Spleen (tissue), 11 donors: Measurements from ENCODE around the gene PAN2. TPM values are rescaled to one million over a fixed set of nuclear protein-coding genes. Genes with fewer than 3 reads are reported as not detected.

Experiments used
- DNase-seq: peaks from one replicate; pipeline ENCODE4 v3.0.0-alpha.2; 2020
- H3K27ac ChIP-seq, 8 donors: fragments of 200-600 bp; sonication (generic) in 7 of 8; 1 replicate in 4 of 8; 2 replicates in 4 of 8; pipeline versions ENCODE4 v1.5.0 to v1.8.0; 2016 to 2021; ENCODE audit warnings: inconsistent platforms in 4 of 8, mild to moderate bottlenecking in 4 of 8, moderate library complexity in 1 of 8
- H3K27me3 ChIP-seq, 7 donors: fragments of 200-600 bp; sonication (generic) in 6 of 7; replicated peaks in 1 of 7; 1 replicate in 4 of 7; 2 replicates in 3 of 7; pipeline versions ENCODE4 v1.5.0 to v1.8.0; 2016 to 2021; ENCODE audit warnings: inconsistent platforms in 3 of 7, mild to moderate bottlenecking in 1 of 7
- H3K36me3 ChIP-seq, 6 donors: fragments of 200-600 bp; sonication (generic) in 5 of 6; 1 replicate in 4 of 6; 2 replicates in 2 of 6; pipeline versions ENCODE4 v1.5.0 to v1.8.0; 2016 to 2021; ENCODE audit warnings: inconsistent platforms in 2 of 6
- H3K4me1 ChIP-seq, 6 donors: fragments of 200-600 bp; sonication (generic) in 5 of 6; 1 replicate in 3 of 6; 2 replicates in 3 of 6; pipeline versions ENCODE4 v1.5.0 to v1.8.0; 2016 to 2021; ENCODE audit warnings: inconsistent platforms in 3 of 6
- H3K4me3 ChIP-seq, 8 donors: fragments of 200-600 bp; sonication (generic) in 7 of 8; 1 replicate in 4 of 8; 2 replicates in 4 of 8; pipeline versions ENCODE4 v1.5.0 to v1.8.0; 2016 to 2021; ENCODE audit warnings: inconsistent platforms in 4 of 8, mild to moderate bottlenecking in 4 of 8, moderate library complexity in 2 of 8
- H3K9me3 ChIP-seq, 8 donors: fragments of 200-600 bp; sonication (generic) in 7 of 8; 1 replicate in 4 of 8; 2 replicates in 4 of 8; pipeline versions ENCODE4 v1.5.0 to v1.8.0; 2016 to 2021; ENCODE audit warnings: inconsistent platforms in 4 of 8
- POLR2A ChIP-seq, 3 donors: fragments of 450-650 bp; IDR thresholded peaks; one replicate each; pipeline ENCODE4 v1.5.1; 2017; ENCODE audit warnings: antibody characterized with exemption in 3 of 3, mild to moderate bottlenecking in 1 of 3
- POLR2AphosphoS5 ChIP-seq, 3 donors: sonication (generic); formaldehyde crosslinking; IDR thresholded peaks; one replicate each; pipeline ENCODE4 v1.5.1; 2017; ENCODE audit warnings: antibody characterized with exemption in 3 of 3
- WGBS, 5 donors: extraction: QIAGEN DNeasy Blood & Tissue Kit in 3 of 5; methylation state at CpG; one replicate each; pipeline versions ENCODE4 v1.1.5 to v1.1.7; 2013 to 2018; 5-methylcytosine and 5-hydroxymethylcytosine counted together
- intact Hi-C: fragments of 100-400 bp; cut with DNase I; formaldehyde crosslinking; loops from one replicate; pipeline ENCODE4 v1.15.0; 2023; ENCODE audit warnings: low total_unique reads
- polyA plus RNA-seq, 3 donors: library from polyadenylated mRNA; stranded (reverse); fragments of 200-250 nt; gene quantifications; one replicate each; pipeline ENCODE4 v1.2.1, GENCODE V29; 2013
- total RNA-seq, 7 donors: library from RNA; depleted of rRNA in 3 of 7; stranded (reverse); fragments of >200 nt in 3 of 7; fragmentation: NEBNext Ultra II Directional in 4 of 7; extraction: Animal tissue kit (Norgen Biotek cat#: 25700) in 4 of 7; gene quantifications; one replicate each; pipeline versions ENCODE4 v1.1.0 to v1.2.1, GENCODE V29; 2016 to 2021
- TF ChIP-seq, protein P1 (sequence below), 11 experiments: fragments of 200-600 bp in 7 of 11; fragments of 450-650 bp in 4 of 11; sonication (generic) in 4 of 11; IDR thresholded peaks in 8 of 11; conservative IDR thresholded peaks in 3 of 11; 1 replicate in 7 of 11; 2 replicates in 4 of 11; pipeline versions ENCODE4 v1.4.0 to v1.8.0; 2016 to 2021; ENCODE audit warnings: antibody characterized with exemption in 11 of 11, inconsistent platforms in 4 of 11, mild to moderate bottlenecking in 1 of 11
- donor health status: healthy with polysubstance abuse.
- donor health status: DM: no; HTN: no; CAD: no; lungs with moderate emphysema.
- donor health status: DM: no; HTN: no; CAD: no.
- donor health status: Bipolar disorder and iron deficiency.
- donor health status: healthy.
- donor health status: DM: no; HTN: no; CAD: no.
- donor health status: DM: yes; HTN: yes; CAD: no.

Gene PAN2
- total and polyA plus RNA-seq, 10 donors, result 34.8 to 132 (median 86.8) TPM

DNA sequence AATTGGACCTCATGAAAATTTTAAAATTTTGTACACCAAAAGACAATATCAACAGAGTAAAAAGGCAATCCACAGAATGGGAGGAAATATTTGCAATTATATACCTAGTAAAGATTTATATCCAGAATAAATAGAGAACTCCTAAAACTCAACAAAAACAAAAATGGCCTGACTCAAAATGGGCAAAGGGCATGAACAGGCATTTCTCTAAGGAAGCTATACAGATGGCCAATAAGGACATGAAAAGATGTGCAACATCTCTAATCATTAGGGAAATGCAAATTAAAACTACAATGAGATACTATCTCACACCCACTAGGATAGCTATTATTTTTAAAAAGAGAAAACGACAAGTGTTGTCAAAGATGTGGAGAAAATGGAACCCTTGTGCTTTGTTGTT is 39.7 kb upstream of the PAN2 start:
- Histone ChIP-seq H3K36me3 (no peaks in the 10 kb centered on the region), H3K27ac (peak overlapping the region in 2 of 8 donors; percentile 73 to 85), H3K4me3 (no peak overlapping the region), H3K27me3 (no peaks in the 10 kb centered on the region), H3K4me1 (peaks cover 4 to 43% (median 29%) of the 10 kb centered on the region in 6 donors), H3K9me3 (peaks cover 0 to 5% (median 0%) of the 10 kb centered on the region in 8 donors)
- TF ChIP-seq POLR2A (IDR thresholded peaks at IDR 0.05) (no peak), POLR2AphosphoS5 (IDR thresholded peaks at IDR 0.05) (no peak)
- TF ChIP-seq, protein P1, sequence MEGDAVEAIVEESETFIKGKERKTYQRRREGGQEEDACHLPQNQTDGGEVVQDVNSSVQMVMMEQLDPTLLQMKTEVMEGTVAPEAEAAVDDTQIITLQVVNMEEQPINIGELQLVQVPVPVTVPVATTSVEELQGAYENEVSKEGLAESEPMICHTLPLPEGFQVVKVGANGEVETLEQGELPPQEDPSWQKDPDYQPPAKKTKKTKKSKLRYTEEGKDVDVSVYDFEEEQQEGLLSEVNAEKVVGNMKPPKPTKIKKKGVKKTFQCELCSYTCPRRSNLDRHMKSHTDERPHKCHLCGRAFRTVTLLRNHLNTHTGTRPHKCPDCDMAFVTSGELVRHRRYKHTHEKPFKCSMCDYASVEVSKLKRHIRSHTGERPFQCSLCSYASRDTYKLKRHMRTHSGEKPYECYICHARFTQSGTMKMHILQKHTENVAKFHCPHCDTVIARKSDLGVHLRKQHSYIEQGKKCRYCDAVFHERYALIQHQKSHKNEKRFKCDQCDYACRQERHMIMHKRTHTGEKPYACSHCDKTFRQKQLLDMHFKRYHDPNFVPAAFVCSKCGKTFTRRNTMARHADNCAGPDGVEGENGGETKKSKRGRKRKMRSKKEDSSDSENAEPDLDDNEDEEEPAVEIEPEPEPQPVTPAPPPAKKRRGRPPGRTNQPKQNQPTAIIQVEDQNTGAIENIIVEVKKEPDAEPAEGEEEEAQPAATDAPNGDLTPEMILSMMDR (IDR thresholded peaks at IDR 0.05 in 8 of 11, conservative IDR thresholded peaks at IDR 0.05 in 3 of 11), result no peak
- DNase-seq, result no peak
- intact Hi-C loops, result no loop called here
- 95 to 100% (median 98%) methylated on average over 1 of the region's 1 CpG for WGBS, 5 donors

DNA sequence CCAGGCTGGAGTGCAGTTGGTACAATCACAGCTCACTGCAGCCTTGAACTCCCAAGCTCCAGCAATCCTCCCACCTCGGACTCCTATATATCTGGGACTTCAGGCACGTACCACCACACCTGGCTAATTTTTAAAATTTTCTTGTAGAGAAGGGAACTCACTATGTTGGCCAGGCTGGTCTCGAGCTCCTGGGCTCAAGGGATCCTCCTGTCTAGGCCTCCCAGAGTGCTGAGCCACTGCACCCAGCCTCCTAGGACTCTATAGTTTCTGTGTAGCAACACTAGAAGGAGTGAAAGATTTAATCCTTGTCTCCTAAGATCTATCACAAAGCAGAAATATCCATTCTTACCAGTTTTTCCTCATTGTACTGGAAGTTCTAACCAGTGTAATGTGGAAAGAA is 33.1 kb upstream of the PAN2 start:
- TF ChIP-seq, protein P1 (IDR thresholded peaks at IDR 0.05 in 8 of 11, conservative IDR thresholded peaks at IDR 0.05 in 3 of 11), result no peak
- TF ChIP-seq POLR2AphosphoS5 (IDR thresholded peaks at IDR 0.05) (no peak), POLR2A (IDR thresholded peaks at IDR 0.05) (no peak)
- Histone ChIP-seq H3K36me3 (no peaks in the 10 kb centered on the region), H3K27me3 (no peaks in the 10 kb centered on the region), H3K9me3 (no peaks in the 10 kb centered on the region), H3K4me3 (no peak overlapping the region), H3K4me1 (no peaks in the 10 kb centered on the region), H3K27ac (no peak overlapping the region)
- 78 to 94% (median 88%) methylated on average over 3 of the region's 3 CpGs for WGBS, 5 donors
- no peak for DNase-seq
- intact Hi-C loops, result loop anchor here (10.0 kb wide), 1 partner anchor 78 kb away; the partner anchor contains the start of gene TIMELESS

DNA sequence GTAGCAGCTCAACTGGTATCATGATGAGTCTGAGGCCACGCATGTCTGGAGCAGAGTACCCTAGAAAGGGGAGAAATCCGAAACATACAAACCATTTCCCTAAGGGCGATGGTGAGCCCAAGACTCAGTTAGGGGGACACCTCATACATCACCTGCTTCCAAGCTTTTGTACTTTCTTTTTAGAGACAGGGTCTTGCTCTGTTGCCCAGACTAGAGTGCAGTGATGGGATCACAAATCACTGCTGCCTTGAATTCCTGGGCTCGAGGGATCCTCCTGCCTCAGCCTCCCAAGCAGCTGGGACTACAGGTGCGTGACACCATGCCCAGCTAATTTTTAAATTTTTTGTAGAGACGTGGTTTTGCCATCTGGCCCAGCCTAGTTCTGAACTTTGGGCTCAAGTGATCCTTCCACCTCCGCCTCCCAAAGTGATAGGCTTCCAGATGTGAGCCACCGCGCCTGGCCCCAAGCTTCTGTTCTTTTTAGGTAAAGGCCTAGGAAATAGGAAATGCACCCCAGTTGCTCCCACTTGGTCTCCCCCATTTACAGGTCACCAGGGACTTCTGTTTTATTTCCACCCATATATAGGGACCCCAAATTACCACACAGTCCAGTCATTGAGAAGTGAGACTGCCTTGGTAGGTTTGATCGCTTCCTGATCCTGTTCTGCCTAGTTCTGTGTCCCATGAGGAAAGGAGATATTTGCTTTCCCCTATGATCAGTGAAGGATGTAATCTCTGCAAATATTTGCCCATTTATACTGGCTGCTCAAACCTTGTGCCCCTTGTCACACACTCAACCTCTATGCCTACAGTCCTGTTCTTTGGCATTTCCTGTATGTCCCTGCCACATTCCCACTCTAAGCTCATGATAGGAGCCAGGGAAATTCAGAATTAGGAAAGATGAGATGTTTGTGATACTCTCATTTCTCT is 28.6 kb upstream of the PAN2 start, which contains the start of gene APOF:
Gene APOF, minus strand, starts transcription at position 728 of the 930 bp plus-strand sequence. Its CDS starts 112 bp downstream, at position 616.
- Histone ChIP-seq H3K4me1 (peaks cover 13 to 36% (median 28%) of the 10 kb centered on the region in 6 donors), H3K4me3 (no peak within 1 kb of the TSS), H3K36me3 (peaks cover 0 to 4% (median 0%) of the 10 kb centered on the region in 6 donors), H3K27me3 (no peaks in the 10 kb centered on the region), H3K27ac (peak within 1 kb of the TSS in 1 of 8 donors; percentile 93), H3K9me3 (no peaks in the 10 kb centered on the region)
- intact Hi-C loops, result loop anchor here (10.0 kb wide), 1 partner anchor 82 kb away; the partner anchor contains the start of gene TIMELESS
- WGBS, 5 donors, result 89 to 93% (median 92%) methylated on average over 10 of the region's 10 CpGs
- DNase-seq, result peak; percentile 34
- TF ChIP-seq POLR2AphosphoS5 (IDR thresholded peaks at IDR 0.05) (no peak), POLR2A (IDR thresholded peaks at IDR 0.05) (no peak)
- TF ChIP-seq, protein P1 (IDR thresholded peaks at IDR 0.05 in 8 of 11, conservative IDR thresholded peaks at IDR 0.05 in 3 of 11), result no peak
